GM20431 (cell line): ENCODE results near the gene PXMP2.

Experiments used
- in situ Hi-C: fragments of 300-500 bp; cut with MseI, MboI; formaldehyde crosslinking; loops from one replicate; pipeline ENCODE4 v1.15.0; 2020; ENCODE audit warnings: low sequenced_read_pairs; ENCODE audit not compliant: unreplicated experiment

PXMP2 gene

GRCh38 chr12:132659146-132659545, 28.2 kb upstream of the PXMP2 start:
- in situ Hi-C loops: no loop called here

GRCh38 chr12:132660052-132660451, 27.3 kb upstream of the PXMP2 start:
- in situ Hi-C loops: no loop called here

- in situ Hi-C loops: no loop called here
Measured at GRCh38 chr12:132660996-132661395, 26.4 kb upstream of the PXMP2 start.

GRCh38 chr12:132661972-132662371, 25.4 kb upstream of the PXMP2 start:
- in situ Hi-C loops: no loop called here

- in situ Hi-C loops: no loop called here
Measured at GRCh38 chr12:132662901-132663755, 24.3 kb upstream of the PXMP2 start.

GRCh38 chr12:132664206-132665148, 22.9 kb upstream of the PXMP2 start:
- in situ Hi-C loops: no loop called here

GRCh38 chr12:132665149-132665491, 22.3 kb upstream of the PXMP2 start:
- in situ Hi-C loops: no loop called here

- in situ Hi-C loops: no loop called here
Measured at GRCh38 chr12:132665794-132666193, 21.6 kb upstream of the PXMP2 start.

- in situ Hi-C loops: no loop called here
Measured at GRCh38 chr12:132668191-132669088, 18.9 kb upstream of the PXMP2 start.

GRCh38 chr12:132669166-132669879, 18.1 kb upstream of the PXMP2 start:
- in situ Hi-C loops: no loop called here

- in situ Hi-C loops: no loop called here
Measured at GRCh38 chr12:132672116-132672515, 15.3 kb upstream of the PXMP2 start.

- in situ Hi-C loops: no loop called here
Measured at GRCh38 chr12:132672678-132673077, 14.7 kb upstream of the PXMP2 start.

GRCh38 chr12:132673288-132674179, 13.9 kb upstream of the PXMP2 start:
- in situ Hi-C loops: no loop called here

- in situ Hi-C loops: no loop called here
Measured at GRCh38 chr12:132674561-132674960, 12.8 kb upstream of the PXMP2 start.

GRCh38 chr12:132675757-132676432, 11.5 kb upstream of the PXMP2 start:
- in situ Hi-C loops: no loop called here

- in situ Hi-C loops: no loop called here
Measured at GRCh38 chr12:132677492-132677891, 9.9 kb upstream of the PXMP2 start.

- in situ Hi-C loops: no loop called here
Measured at GRCh38 chr12:132685400-132685799, 2.0 kb upstream of the PXMP2 start.

- in situ Hi-C loops: no loop called here
Measured at GRCh38 chr12:132686825-132687210, 569 bp upstream of the PXMP2 start.
